LoVo (cell line): ENCODE data around the gene CARD10.
"Not testable (repeated sequence)": the region's sequence is repeated elsewhere in the genome, so short reads cannot be mapped to it uniquely, and the experiment has no call there.

ENCODE experiments used
- DNase-seq: peaks from one replicate; pipeline ENCODE4 v3.0.0-alpha.2; 2016; ENCODE audit warnings: low spot score

The CARD10 gene

GRCh38 chr22:37485395-37486223 is 33.6 kb downstream of the CARD10 start:
- DNase-seq, result no peak

GRCh38 chr22:37484480-37485394 is 34.5 kb downstream of the CARD10 start:
- DNase-seq, result no peak

GRCh38 chr22:37483050-37483449 is 36.2 kb downstream of the CARD10 start:
- DNase-seq, result no peak

GRCh38 chr22:37482244-37482643 is 37.0 kb downstream of the CARD10 start:
- no peak for DNase-seq

GRCh38 chr22:37481347-37481907 is 37.8 kb downstream of the CARD10 start:
- no peak for DNase-seq

GRCh38 chr22:37480387-37481346 is 38.5 kb downstream of the CARD10 start:
- no peak for DNase-seq

- DNase-seq, result no peak
Observed at GRCh38 chr22:37479196-37479595, 40.0 kb downstream of the CARD10 start.

- DNase-seq, result no peak
Observed at GRCh38 chr22:37476389-37477329, 42.6 kb downstream of the CARD10 start.

GRCh38 chr22:37474447-37475090 is 44.6 kb downstream of the CARD10 start:
- DNase-seq, result no peak

GRCh38 chr22:37473437-37473946 is 45.7 kb downstream of the CARD10 start:
- no peak for DNase-seq

- DNase-seq, result peak; percentile 32
Observed at GRCh38 chr22:37472418-37473006, 46.7 kb downstream of the CARD10 start.

GRCh38 chr22:37471727-37472417 is 47.3 kb downstream of the CARD10 start:
- DNase-seq, result no peak

- DNase-seq, result no peak
Observed at GRCh38 chr22:37470087-37470445, 49.1 kb downstream of the CARD10 start.

GRCh38 chr22:37469416-37470086 is 49.7 kb downstream of the CARD10 start:
- no peak for DNase-seq

- not testable (repeated sequence) for DNase-seq
Observed at GRCh38 chr22:37468201-37468695, 51.0 kb downstream of the CARD10 start.

GRCh38 chr22:37467391-37467955 is 51.7 kb downstream of the CARD10 start:
- DNase-seq, result no peak

GRCh38 chr22:37464181-37464580 is 55.0 kb downstream of the CARD10 start:
- no peak for DNase-seq
